HEK293 (cell line): ENCODE results near the gene SERPINB6.

Experiments
- CTCF ChIA-PET: fragments of 350-600 bp; formaldehyde crosslinking; extraction: SDS; loops from one replicate; lab custom pipeline; 2021; ENCODE audit warnings: antibody characterized with exemption; lab: Yijun Ruan, JAX
- POLR2A ChIA-PET: fragments of 300-600 bp; formaldehyde crosslinking; extraction: SDS; loops from one replicate; lab custom pipeline; 2020; ENCODE audit warnings: antibody characterized with exemption, inconsistent platforms; lab: Yijun Ruan, JAX
- H3K27ac ChIP-seq: fragments of 200-500 bp; sonication (Bioruptor generic); 2 replicates; pipeline ENCODE4 v1.5.1; 2014; ENCODE audit warnings: low read depth, low read length, control low read depth, inconsistent platforms; ENCODE audit errors: extremely low read depth
- H3K36me3 ChIP-seq, 2 experiments: fragments of 200-500 bp in 1 of 2; sonication (Bioruptor generic) in 1 of 2; 1 replicate in 1 of 2; 2 replicates in 1 of 2; pipeline ENCODE4 v1.5.1; 2014 to 2017; ENCODE audit warnings: inconsistent platforms in 2 of 2, low read length in 2 of 2; ENCODE audit not compliant: control insufficient read depth in 2 of 2, insufficient read depth in 1 of 2
- H3K4me1 ChIP-seq: fragments of 200-500 bp; sonication (Bioruptor generic); 2 replicates; pipeline ENCODE4 v1.5.1; 2014; ENCODE audit warnings: mild to moderate bottlenecking, low read length, inconsistent platforms; ENCODE audit not compliant: control insufficient read depth, insufficient read depth
- H3K4me3 ChIP-seq: 2 replicates; pipeline ENCODE4 v1.5.1; 2011; ENCODE audit warnings: low read depth, mild to moderate bottlenecking, control low read depth, low read length, moderate library complexity
- H3K9me3 ChIP-seq: fragments of 200-500 bp; sonication (Bioruptor generic); 2 replicates; pipeline ENCODE4 v1.5.1; 2014; ENCODE audit warnings: low read depth, low read length, inconsistent platforms; ENCODE audit not compliant: control insufficient read depth, insufficient read depth
- HOXD13 ChIP-seq: sonication (generic); formaldehyde crosslinking; IDR thresholded peaks from 2 replicates; pipeline ENCODE4 v1.8.0; 2022; ENCODE audit warnings: missing genetic modification reagents, borderline replicate concordance
- PRDM6 ChIP-seq: fragments of 450-650 bp; formaldehyde crosslinking; IDR thresholded peaks from 2 replicates; pipeline ENCODE4 v1.5.1; 2017; ENCODE audit warnings: missing biosample characterization, missing genetic modification characterization
- REPIN1 ChIP-seq: fragments of 450-650 bp; formaldehyde crosslinking; IDR thresholded peaks from 2 replicates; pipeline ENCODE4 v1.5.1; 2017; ENCODE audit warnings: missing biosample characterization, missing genetic modification characterization, low read depth
- REST ChIP-seq: fragments of 450-650 bp; formaldehyde crosslinking; IDR thresholded peaks from 2 replicates; pipeline ENCODE4 v1.5.1; 2016; ENCODE audit warnings: missing biosample characterization, missing genetic modification characterization
- SETDB1 ChIP-seq: IDR thresholded peaks from one replicate; pipeline ENCODE4 v1.6.1; 2017; ENCODE audit warnings: mild to moderate bottlenecking, low read length, moderate library complexity, mixed read lengths; ENCODE audit not compliant: insufficient read length
- ZNF114 ChIP-seq: fragments of 450-650 bp; formaldehyde crosslinking; IDR thresholded peaks from 2 replicates; pipeline ENCODE4 v1.5.0; 2017; ENCODE audit warnings: missing biosample characterization, missing genetic modification characterization
- ZNF202 ChIP-seq: fragments of 450-650 bp; formaldehyde crosslinking; IDR thresholded peaks from 2 replicates; pipeline ENCODE4 v1.5.1; 2016; ENCODE audit warnings: missing biosample characterization, missing genetic modification characterization, borderline replicate concordance
- ZNF354C ChIP-seq: fragments of 450-650 bp; formaldehyde crosslinking; IDR thresholded peaks from 2 replicates; pipeline ENCODE4 v1.5.1; 2016; ENCODE audit warnings: missing biosample characterization, missing genetic modification characterization, low read depth, borderline replicate concordance
- ZNF501 ChIP-seq: fragments of 450-650 bp; formaldehyde crosslinking; IDR thresholded peaks from 2 replicates; pipeline ENCODE4 v1.5.1; 2016; ENCODE audit warnings: missing biosample characterization, missing genetic modification characterization
- ZNF521 ChIP-seq: fragments of 450-650 bp; formaldehyde crosslinking; IDR thresholded peaks from 2 replicates; pipeline ENCODE4 v1.5.1; 2017; ENCODE audit warnings: missing biosample characterization, mild to moderate bottlenecking, missing genetic modification characterization
- ZNF529 ChIP-seq: fragments of 450-650 bp; formaldehyde crosslinking; IDR thresholded peaks from 2 replicates; pipeline ENCODE4 v1.5.1; 2017; ENCODE audit warnings: missing genetic modification characterization, missing biosample characterization; ENCODE audit not compliant: insufficient replicate concordance
- ZNF530 ChIP-seq: fragments of 450-650 bp; formaldehyde crosslinking; IDR thresholded peaks from 2 replicates; pipeline ENCODE4 v1.5.1; 2016; ENCODE audit warnings: low read depth, missing biosample characterization, missing genetic modification characterization
- ZNF621 ChIP-seq: fragments of 450-650 bp; formaldehyde crosslinking; IDR thresholded peaks from 2 replicates; pipeline ENCODE4 v1.5.1; 2017; ENCODE audit warnings: missing biosample characterization, missing genetic modification characterization
- ZNF830 ChIP-seq: fragments of 450-650 bp; IDR thresholded peaks from 2 replicates; pipeline ENCODE4 v1.5.0; 2018; ENCODE audit warnings: missing biosample characterization, missing genetic modification characterization, low read depth, mild to moderate bottlenecking, moderate library complexity
- ZNF843 ChIP-seq: fragments of 450-650 bp; formaldehyde crosslinking; IDR thresholded peaks from 2 replicates; pipeline ENCODE4 v1.5.1; 2016; ENCODE audit warnings: missing biosample characterization, missing genetic modification characterization
- TF ChIP-seq, protein P1 (sequence below): fragments of 450-650 bp; formaldehyde crosslinking; IDR thresholded peaks from 2 replicates; pipeline ENCODE4 v1.5.1; 2016; ENCODE audit warnings: missing biosample characterization, missing genetic modification characterization
- TF ChIP-seq, protein P2 (sequence below): fragments of 450-650 bp; formaldehyde crosslinking; IDR thresholded peaks from 2 replicates; pipeline ENCODE4 v1.5.1; 2016; ENCODE audit warnings: missing biosample characterization, missing genetic modification characterization, low read depth

SERPINB6 gene

GRCh38 chr6:2950713-2951112 is 20.7 kb downstream of the SERPINB6 start (continued):
- TF ChIP-seq, protein P1, sequence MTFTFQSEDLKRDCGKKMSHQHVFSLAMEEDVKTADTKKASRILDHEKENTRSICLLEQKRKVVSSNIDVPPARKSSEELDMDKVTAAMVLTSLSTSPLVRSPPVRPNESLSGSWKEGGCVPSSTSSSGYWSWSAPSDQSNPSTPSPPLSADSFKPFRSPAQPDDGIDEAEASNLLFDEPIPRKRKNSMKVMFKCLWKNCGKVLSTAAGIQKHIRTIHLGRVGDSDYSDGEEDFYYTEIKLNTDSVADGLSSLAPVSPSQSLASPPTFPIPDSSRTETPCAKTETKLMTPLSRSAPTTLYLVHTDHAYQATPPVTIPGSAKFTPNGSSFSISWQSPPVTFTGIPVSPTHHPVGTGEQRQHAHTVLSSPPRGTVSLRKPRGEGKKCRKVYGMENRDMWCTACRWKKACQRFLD: no peak
- TF ChIP-seq ZNF843 (tag by site-specific recombination): no peak
- TF ChIP-seq ZNF529 (tag by site-specific recombination): no peak
- TF ChIP-seq ZNF202 (tag by site-specific recombination): no peak
- TF ChIP-seq ZNF521: no peak
- no peak for TF ChIP-seq ZNF114 (tag by site-specific recombination)
- TF ChIP-seq, all 188 proteins: peak for 0

GRCh38 chr6:2949536-2950083 is 21.8 kb downstream of the SERPINB6 start:
- CTCF ChIA-PET: interaction anchor here (0.9 to 1.3 kb wide), 7 partner anchors 13 to 199 kb away, joined by 3 to 8 read pairs (median 4); no protein-coding TSS in a partner anchor
- Histone ChIP-seq H3K36me3 (peaks cover 7 to 28% of the 10 kb centered on the region in 2 experiments), H3K9me3 (no peaks in the 10 kb centered on the region), H3K4me3 (no peak overlapping the region), H3K4me1 (no peaks in the 10 kb centered on the region), H3K27ac (no peak overlapping the region)
- POLR2A ChIA-PET: no interaction called here
- TF ChIP-seq SETDB1 (no peak), REPIN1 (tag by site-specific recombination) (no peak), ZNF621 (tag by site-specific recombination) (no peak), ZNF830 (tag by site-specific recombination) (no peak), ZNF354C (tag by site-specific recombination) (no peak), HOXD13 (CRISPR knock-in tag) (no peak), ZNF501 (no peak)
- TF ChIP-seq, protein P2, sequence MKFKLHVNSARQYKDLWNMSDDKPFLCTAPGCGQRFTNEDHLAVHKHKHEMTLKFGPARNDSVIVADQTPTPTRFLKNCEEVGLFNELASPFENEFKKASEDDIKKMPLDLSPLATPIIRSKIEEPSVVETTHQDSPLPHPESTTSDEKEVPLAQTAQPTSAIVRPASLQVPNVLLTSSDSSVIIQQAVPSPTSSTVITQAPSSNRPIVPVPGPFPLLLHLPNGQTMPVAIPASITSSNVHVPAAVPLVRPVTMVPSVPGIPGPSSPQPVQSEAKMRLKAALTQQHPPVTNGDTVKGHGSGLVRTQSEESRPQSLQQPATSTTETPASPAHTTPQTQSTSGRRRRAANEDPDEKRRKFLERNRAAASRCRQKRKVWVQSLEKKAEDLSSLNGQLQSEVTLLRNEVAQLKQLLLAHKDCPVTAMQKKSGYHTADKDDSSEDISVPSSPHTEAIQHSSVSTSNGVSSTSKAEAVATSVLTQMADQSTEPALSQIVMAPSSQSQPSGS (tag by site-specific recombination): no peak
- TF ChIP-seq, all 188 proteins: peak for 0

DNA sequence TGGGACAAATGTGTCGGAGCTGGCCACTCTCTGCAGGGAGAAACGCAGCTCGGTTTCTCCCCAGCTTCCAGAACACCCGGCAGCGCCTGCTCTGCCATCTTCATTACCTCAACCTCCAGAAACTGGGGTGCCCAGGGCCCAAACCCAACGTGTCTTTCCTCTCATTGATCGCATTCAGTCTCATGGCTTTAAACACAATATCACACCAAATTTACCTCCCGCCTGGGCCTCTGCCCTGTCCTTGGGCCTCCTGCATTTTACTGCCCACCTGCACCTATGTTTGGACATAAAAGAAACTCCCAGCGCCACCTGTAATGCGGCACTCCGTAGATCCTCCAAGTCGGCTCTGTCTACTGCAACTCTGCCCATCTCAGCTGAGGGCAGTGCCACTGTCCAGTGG is 22.2 kb downstream of the SERPINB6 start:
- CTCF ChIA-PET: interaction anchor here (1.2 to 1.3 kb wide), 3 partner anchors 39 to 199 kb away, joined by 3 to 4 read pairs (median 3); no protein-coding TSS in a partner anchor
- Histone ChIP-seq H3K4me1 (no peaks in the 10 kb centered on the region), H3K9me3 (no peaks in the 10 kb centered on the region), H3K27ac (no peak overlapping the region), H3K36me3 (peaks cover 4 to 28% of the 10 kb centered on the region in 2 experiments), H3K4me3 (no peak overlapping the region)
- POLR2A ChIA-PET: no interaction called here
- no peak for TF ChIP-seq ZNF530 (tag by site-specific recombination)

DNA sequence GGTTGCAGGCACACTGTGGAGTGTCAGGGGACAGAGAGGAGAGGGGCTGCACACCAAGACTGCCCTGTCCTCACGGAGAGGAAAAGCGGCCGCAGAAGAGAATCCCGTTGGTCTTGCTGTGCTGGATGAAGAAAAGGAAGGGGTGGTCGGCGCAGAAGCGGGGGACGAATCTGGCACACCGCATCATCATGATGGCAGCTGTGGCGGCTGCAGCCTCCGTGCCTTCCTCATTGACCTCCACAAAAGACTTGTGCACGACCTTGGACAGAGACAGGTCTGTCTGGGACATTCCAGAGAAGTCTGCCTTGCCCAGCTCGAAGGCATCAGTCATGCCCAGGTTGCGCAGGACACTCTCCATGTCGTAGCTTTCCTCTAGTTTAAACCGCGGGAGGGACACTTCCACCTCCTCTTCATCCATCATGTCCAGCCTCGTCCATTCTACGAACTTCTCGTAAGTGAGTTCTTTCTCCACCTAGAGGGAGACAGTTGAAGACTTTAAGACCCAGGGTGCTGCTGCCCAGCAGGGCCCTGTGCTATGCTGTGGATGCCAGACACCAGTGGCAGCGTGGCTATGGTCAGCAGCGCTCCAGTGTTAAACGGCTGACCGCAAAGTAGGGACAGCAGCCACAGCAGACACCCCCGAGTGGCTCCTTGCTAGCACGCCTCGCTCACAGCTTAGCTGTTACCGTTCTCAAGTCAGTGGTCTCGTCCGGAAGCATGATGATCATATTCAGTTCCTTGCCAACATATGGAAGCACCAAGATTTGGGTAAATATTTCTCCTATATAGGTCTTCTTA is 22.9 kb downstream of the SERPINB6 start:
- Histone ChIP-seq H3K36me3 (peaks cover 1 to 28% of the 10 kb centered on the region in 2 experiments), H3K4me3 (no peak overlapping the region), H3K27ac (no peak overlapping the region), H3K9me3 (no peaks in the 10 kb centered on the region), H3K4me1 (no peaks in the 10 kb centered on the region)
- ChIA-PET POLR2A (no interaction called here), CTCF (interaction anchor here (0.8 kb wide), 1 partner anchor 18 kb away, joined by 3 read pairs; no protein-coding TSS in a partner anchor)
- TF ChIP-seq PRDM6 (no peak), REST (tag by site-specific recombination) (0 out of 2 replicates have a peak, but pooled peaks have one; percentile 28)
